Esophagus muscularis mucosa (tissue), 4 donors: ENCODE data around the gene AGTR1. TPM values are rescaled to one million over a fixed set of nuclear protein-coding genes. Genes with fewer than 3 reads are reported as not detected.
A peak's percentile ranks its signal among the peaks of the same experiment; 100 is the strongest.

Experiments
- DNase-seq: peaks from one replicate; pipeline ENCODE4 v3.0.0-alpha.2; 2017; ENCODE audit errors: extremely low spot score
- H3K27ac ChIP-seq, 4 donors: fragments of 200-600 bp; sonication (generic); replicated peaks in 1 of 4; 1 replicate in 3 of 4; 2 replicates in 1 of 4; pipeline ENCODE4 v1.5.1; 2016 to 2019; ENCODE audit warnings: mild to moderate bottlenecking in 1 of 4
- H3K27me3 ChIP-seq, 4 donors: fragments of 200-600 bp; sonication (generic); one replicate each; pipeline versions ENCODE4 v1.5.1 to v1.6.0; 2016 to 2019
- H3K36me3 ChIP-seq, 4 donors: fragments of 200-600 bp; sonication (generic); one replicate each; pipeline ENCODE4 v1.5.1; 2016 to 2019
- H3K4me1 ChIP-seq, 4 donors: fragments of 200-600 bp; sonication (generic); one replicate each; pipeline ENCODE4 v1.5.1; 2016 to 2019
- H3K4me3 ChIP-seq, 4 donors: fragments of 200-600 bp; sonication (generic); 1 replicate in 2 of 4; 2 replicates in 2 of 4; pipeline ENCODE4 v1.5.1; 2016 to 2019; ENCODE audit warnings: mild to moderate bottlenecking in 4 of 4, moderate library complexity in 1 of 4
- H3K9me3 ChIP-seq, 4 donors: fragments of 200-600 bp; sonication (generic); 1 replicate in 3 of 4; 2 replicates in 1 of 4; pipeline ENCODE4 v1.5.1; 2016 to 2019
- EP300 ChIP-seq: sonication (generic); formaldehyde crosslinking; IDR thresholded peaks from one replicate; pipeline ENCODE4 v1.6.1; 2017; ENCODE audit warnings: antibody characterized with exemption
- POLR2A ChIP-seq: fragments of 450-650 bp; IDR thresholded peaks from one replicate; pipeline ENCODE4 v1.6.1; 2017; ENCODE audit warnings: antibody characterized with exemption, moderate library complexity, mild to moderate bottlenecking, low read depth
- POLR2AphosphoS5 ChIP-seq, 2 donors: sonication (generic); formaldehyde crosslinking; IDR thresholded peaks; one replicate each; pipeline ENCODE4 v1.6.1; 2017; ENCODE audit warnings: antibody characterized with exemption in 2 of 2
- WGBS: methylation state at CpG from one replicate; pipeline ENCODE4 v1.1.5; 2018; 5-methylcytosine and 5-hydroxymethylcytosine counted together
- intact Hi-C: fragments of 100-400 bp; cut with DNase I; formaldehyde crosslinking; loops from one replicate; pipeline ENCODE4 v1.15.1; 2023
- total RNA-seq, 4 donors: library from RNA; depleted of rRNA; stranded (reverse); fragments of >200 nt; gene quantifications; one replicate each; pipeline versions ENCODE4 v1.1.0 to v1.2.1, GENCODE V29; 2016
- TF ChIP-seq, protein P1 (sequence below), 3 experiments: fragments of 200-600 bp in 2 of 3; fragments of 450-650 bp in 1 of 3; sonication (generic) in 2 of 3; IDR thresholded peaks; one replicate each; pipeline ENCODE4 v1.5.1; 2017 to 2019; ENCODE audit warnings: antibody characterized with exemption in 3 of 3, mild to moderate bottlenecking in 2 of 3, moderate library complexity in 1 of 3

The AGTR1 gene
- total RNA-seq, 4 donors from 2014 or later = 11.3 to 17.4 (median 14.4) TPM

DNA sequence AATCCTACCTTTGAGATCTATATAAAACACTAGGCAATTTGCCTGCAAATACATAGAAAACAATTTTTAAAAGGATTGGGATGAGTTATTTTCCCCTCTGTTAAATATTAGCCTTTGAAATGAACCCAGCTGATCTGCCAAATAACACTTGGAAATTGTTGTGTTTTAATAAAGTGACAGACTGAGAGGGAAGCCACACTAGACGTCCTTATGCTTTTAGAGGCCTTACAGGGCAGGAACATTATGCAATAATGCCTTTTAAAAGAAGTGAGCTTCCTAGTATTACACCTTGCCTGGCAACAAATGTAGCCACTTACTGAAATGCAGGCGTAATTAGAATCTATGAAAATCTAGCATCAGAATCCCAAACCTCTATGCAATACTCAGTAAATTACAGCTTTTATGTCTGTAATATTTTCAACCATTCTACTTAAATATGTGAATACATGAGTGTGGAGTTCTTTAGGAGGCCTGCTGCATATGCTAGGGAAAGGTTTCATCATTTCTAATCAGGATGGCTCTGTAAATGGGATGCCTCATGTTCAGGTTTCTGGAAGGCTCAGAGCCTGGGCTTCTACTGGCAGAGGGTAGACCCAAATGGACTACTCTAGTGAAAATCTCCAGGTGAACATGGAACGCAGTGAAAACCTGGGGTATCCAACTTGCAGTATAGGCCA lies 20.3 kb downstream of the AGTR1 start:
- Histone ChIP-seq H3K36me3 (no peaks in the 10 kb centered on the region), H3K4me3 (no peak overlapping the region), H3K4me1 (peaks cover 0 to 27% (median 12%) of the 10 kb centered on the region in 4 donors), H3K27ac (no peak overlapping the region), H3K27me3 (no peaks in the 10 kb centered on the region), H3K9me3 (no peaks in the 10 kb centered on the region)
- intact Hi-C loops = loop anchor here (10.0 kb wide), 1 partner anchor 227 kb away; no protein-coding TSS in a partner anchor
- 59% methylated on average over 3 of the region's 3 CpGs for WGBS
- TF ChIP-seq, protein P1, sequence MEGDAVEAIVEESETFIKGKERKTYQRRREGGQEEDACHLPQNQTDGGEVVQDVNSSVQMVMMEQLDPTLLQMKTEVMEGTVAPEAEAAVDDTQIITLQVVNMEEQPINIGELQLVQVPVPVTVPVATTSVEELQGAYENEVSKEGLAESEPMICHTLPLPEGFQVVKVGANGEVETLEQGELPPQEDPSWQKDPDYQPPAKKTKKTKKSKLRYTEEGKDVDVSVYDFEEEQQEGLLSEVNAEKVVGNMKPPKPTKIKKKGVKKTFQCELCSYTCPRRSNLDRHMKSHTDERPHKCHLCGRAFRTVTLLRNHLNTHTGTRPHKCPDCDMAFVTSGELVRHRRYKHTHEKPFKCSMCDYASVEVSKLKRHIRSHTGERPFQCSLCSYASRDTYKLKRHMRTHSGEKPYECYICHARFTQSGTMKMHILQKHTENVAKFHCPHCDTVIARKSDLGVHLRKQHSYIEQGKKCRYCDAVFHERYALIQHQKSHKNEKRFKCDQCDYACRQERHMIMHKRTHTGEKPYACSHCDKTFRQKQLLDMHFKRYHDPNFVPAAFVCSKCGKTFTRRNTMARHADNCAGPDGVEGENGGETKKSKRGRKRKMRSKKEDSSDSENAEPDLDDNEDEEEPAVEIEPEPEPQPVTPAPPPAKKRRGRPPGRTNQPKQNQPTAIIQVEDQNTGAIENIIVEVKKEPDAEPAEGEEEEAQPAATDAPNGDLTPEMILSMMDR (IDR thresholded peaks at IDR 0.05) = no peak
- TF ChIP-seq EP300 (no peak), POLR2A (no peak), POLR2AphosphoS5 (IDR thresholded peaks at IDR 0.05) (no peak)
- DNase-seq = no peak

DNA sequence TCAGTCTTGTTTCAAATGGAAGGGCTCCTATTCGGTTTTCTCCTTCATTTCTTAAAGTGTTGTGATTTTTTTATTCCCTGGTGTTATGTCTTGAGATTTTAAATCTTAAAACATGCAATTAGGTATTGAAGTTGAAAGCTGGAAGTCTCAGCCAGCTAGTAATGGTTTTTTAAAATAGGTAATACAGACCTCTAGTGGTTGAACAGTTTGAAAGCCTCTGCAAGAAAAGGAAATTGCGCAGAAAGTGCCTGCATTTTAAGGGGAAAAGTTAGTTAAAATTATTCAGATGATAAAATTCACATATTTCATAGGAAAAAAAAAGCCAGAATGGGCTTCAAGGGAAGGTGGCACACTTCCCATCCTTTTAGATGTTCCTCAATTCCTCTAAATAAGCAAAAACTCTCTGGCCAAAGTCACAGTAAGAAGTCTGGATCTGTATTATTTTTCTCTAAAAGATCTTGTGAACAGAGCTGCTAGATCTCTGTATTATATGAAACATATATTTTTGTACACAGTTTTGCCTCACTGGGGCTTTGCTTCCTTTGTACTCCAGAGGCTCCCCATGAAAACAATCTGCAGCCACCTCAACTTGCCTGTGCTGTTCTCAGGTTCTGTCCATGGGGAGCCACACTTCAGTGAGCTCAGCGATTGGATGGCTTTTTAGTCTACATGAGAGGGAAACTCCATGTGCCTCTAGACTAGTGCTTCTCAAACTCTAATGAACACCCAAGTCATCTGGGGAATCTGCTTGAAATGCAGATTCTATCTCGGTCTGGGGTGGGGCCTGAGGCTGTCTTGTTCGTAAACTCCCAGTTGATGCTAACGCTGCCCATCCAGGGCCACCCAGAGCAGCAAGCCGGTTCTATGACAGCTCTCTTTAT lies 21.5 kb downstream of the AGTR1 start:
- TF ChIP-seq, protein P1 (IDR thresholded peaks at IDR 0.05) = peak; percentile 32 to 53 (median 45)
- TF ChIP-seq POLR2A (no peak), EP300 (no peak), POLR2AphosphoS5 (IDR thresholded peaks at IDR 0.05) (no peak)
- H3K9me3 ChIP-seq = no peaks in the 10 kb centered on the region
- WGBS = 71% methylated on average over 7 of the region's 7 CpGs
- H3K27me3 ChIP-seq = no peaks in the 10 kb centered on the region
- H3K4me3 ChIP-seq = no peak overlapping the region
- no peaks in the 10 kb centered on the region for H3K36me3 ChIP-seq
- DNase-seq = no peak
- no peak overlapping the region for H3K27ac ChIP-seq
- H3K4me1 ChIP-seq = peaks cover 0 to 27% (median 12%) of the 10 kb centered on the region in 4 donors
- intact Hi-C loops = loop anchor here (10.0 kb wide), 1 partner anchor 226 kb away; no protein-coding TSS in a partner anchor

DNA sequence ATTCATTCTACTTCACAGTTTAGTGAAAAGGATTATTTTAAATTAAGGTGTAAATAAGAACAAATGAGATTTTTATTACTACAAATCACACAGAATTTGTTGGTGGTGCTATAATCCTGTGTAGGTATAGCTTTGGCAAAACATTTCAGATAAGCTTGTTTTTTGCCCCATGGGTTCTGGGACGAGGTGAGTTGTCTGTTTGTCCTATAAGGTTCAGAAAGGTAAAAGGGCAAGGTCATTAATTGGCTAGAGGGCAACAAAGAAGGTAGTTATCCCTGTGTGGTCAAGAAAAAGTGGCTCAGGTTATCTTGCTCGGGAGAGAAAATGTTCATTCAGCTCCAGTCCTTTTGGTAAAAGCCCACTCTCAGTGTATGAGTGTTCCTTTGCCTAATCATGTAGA lies 23.2 kb downstream of the AGTR1 start:
- WGBS = 82% methylated on average over 2 of the region's 2 CpGs
- intact Hi-C loops = loop anchor here (5.0 kb wide), 1 partner anchor 339 kb away; no protein-coding TSS in a partner anchor
- H3K4me1 ChIP-seq = peaks cover 0 to 27% (median 12%) of the 10 kb centered on the region in 4 donors

DNA sequence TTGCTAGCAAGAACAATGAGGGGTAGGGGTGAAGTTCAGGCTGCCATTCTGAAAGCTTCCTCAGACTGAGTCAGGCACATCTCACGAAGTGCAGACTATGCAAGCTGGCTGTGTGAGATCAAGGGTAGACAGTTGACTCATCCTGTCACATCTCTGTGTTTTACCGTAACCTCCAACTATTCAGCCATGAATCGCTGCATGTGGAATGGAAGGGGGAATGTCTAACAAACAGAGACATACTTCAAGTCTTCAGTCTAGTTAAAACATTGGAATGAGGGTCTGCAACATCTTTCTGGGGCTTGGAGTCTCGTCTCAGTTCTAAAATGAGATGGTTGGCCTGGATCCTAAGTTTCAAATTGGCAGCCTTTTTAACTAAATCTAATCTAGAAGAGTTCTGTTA lies 25.9 kb downstream of the AGTR1 start:
- Histone ChIP-seq H3K4me1 (peaks cover 0 to 20% (median 10%) of the 10 kb centered on the region in 4 donors), H3K36me3 (no peaks in the 10 kb centered on the region), H3K27me3 (no peaks in the 10 kb centered on the region), H3K4me3 (no peak overlapping the region), H3K9me3 (no peaks in the 10 kb centered on the region), H3K27ac (no peak overlapping the region)
- WGBS = 71% methylated on average over 4 of the region's 4 CpGs
- TF ChIP-seq, protein P1 (IDR thresholded peaks at IDR 0.05) = no peak
- TF ChIP-seq POLR2AphosphoS5 (IDR thresholded peaks at IDR 0.05) (no peak), POLR2A (no peak), EP300 (no peak)
- intact Hi-C loops = loop anchor here (5.0 kb wide), 1 partner anchor 341 kb away; no protein-coding TSS in a partner anchor
- DNase-seq = no peak

More for the DNA sequence above, 23.2 kb downstream of the AGTR1 start:
- Histone ChIP-seq H3K9me3 (no peaks in the 10 kb centered on the region), H3K4me3 (no peak overlapping the region), H3K27me3 (no peaks in the 10 kb centered on the region), H3K36me3 (no peaks in the 10 kb centered on the region), H3K27ac (no peak overlapping the region)
- DNase-seq = no peak
- TF ChIP-seq, protein P1 (IDR thresholded peaks at IDR 0.05) = no peak
- TF ChIP-seq EP300 = no peak
- TF ChIP-seq POLR2A = no peak
- TF ChIP-seq POLR2AphosphoS5 (IDR thresholded peaks at IDR 0.05) = no peak
